Measurements from ENCODE around the gene CDC42BPB. TPM values are rescaled to one million over a fixed set of nuclear protein-coding genes. Genes with fewer than 3 reads are reported as not detected.

Gene CDC42BPB
- polyA plus RNA-seq, 1 of the 3 experiments (the other 2 are of a cell fraction): 61.6 TPM

- Histone ChIP-seq H3K9ac (no peak overlapping the region), H3K27ac (ENCODE audit: low read depth in 2 of 2, low read length in 1 of 2) (no peak overlapping the region), H3K36me3 (replicated peaks in 1 of 2; ENCODE audit: control insufficient read depth in 1 of 2, insufficient read depth in 2 of 2, low read length in 1 of 2) (peaks cover 13 to 19% of the 10 kb centered on the region in 2 experiments), H2AFZ (ENCODE audit: low read depth) (no peak overlapping the region), H3K79me2 (ENCODE audit: insufficient read depth) (no peaks in the 10 kb centered on the region), H4K20me1 (ENCODE audit: insufficient read depth) (no peaks in the 10 kb centered on the region), H3K9me3 (no peaks in the 10 kb centered on the region), H3K9me2 (no peaks in the 10 kb centered on the region), H3K4me3 (ENCODE audit: low read depth in 2 of 2, low read length in 1 of 2) (no peak overlapping the region), H3F3A (replicated peaks; ENCODE audit: insufficient read depth) (peaks cover 5% of the 10 kb centered on the region), H3K4me2 (no peak overlapping the region), H3K4me1 (ENCODE audit: control insufficient read depth in 1 of 2, insufficient read depth in 2 of 2, low read depth in 1 of 2, low read length in 1 of 2) (no peaks in the 10 kb centered on the region), H3K27me3 (ENCODE audit: insufficient read depth) (no peaks in the 10 kb centered on the region)
- POLR2A ChIA-PET: no interaction called here
- CTCF ChIA-PET: interaction anchor here (1.2 kb wide), 1 partner anchor 8 kb away, joined by 5 read pairs; no protein-coding TSS in a partner anchor
- DNase-seq: peak; percentile 28
- WGBS (ENCODE audit: low lambda C conversion rate): 94% methylated on average over 7 of the region's 10 CpGs
- TF ChIP-seq MAX (IDR thresholded peaks at IDR 0.05; ENCODE audit: low read depth) (no peak), EZH2phosphoT487 (IDR thresholded peaks at IDR 0.05; ENCODE audit: borderline replicate concordance, low read depth) (no peak), CHD2 (IDR thresholded peaks at IDR 0.05; ENCODE audit: low read length, partially characterized antibody) (no peak), POLR2AphosphoS5 (IDR thresholded peaks at IDR 0.05; ENCODE audit: low read depth, low read length) (no peak), RAD21 (IDR thresholded peaks at IDR 0.05; ENCODE audit: low read length) (no peak)
These were observed 147.9 kb downstream of the CDC42BPB start for GRCh38 chr14:102909462-102909861.

DNA sequence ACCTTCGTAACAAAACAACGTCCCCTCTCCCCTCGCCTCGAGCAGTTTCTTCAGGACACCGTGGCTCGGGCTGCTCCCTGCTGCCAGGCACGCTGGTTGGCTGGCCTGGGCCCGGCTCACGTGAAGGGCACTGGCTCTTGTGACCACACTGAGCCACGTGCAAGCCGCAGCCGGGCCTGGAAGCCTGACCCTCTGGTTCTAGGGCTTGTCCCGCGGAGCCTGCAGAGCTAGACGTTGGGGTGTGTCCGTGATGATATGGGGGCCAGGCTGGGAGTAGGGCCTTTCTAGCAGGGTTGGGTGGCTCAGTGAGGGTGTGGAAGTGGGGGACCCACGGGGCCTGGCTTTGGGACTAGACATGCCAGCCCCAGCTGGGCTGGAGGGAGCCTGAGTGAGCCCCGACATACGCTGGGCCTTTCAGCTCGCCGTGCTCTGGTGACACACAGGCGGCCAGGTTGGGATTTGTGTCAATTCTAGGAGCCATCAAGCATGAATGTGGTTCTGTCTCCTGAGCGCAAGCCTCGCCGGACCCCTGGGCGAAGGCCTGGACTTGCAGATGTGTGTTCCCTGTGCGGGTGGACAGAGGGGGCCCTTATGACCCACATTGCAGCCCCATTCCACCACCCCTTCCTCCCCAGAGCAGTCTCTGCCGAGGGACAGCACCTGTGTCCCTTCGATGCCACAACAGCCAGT is 148.4 kb downstream of the CDC42BPB start:
- Histone ChIP-seq H3K4me1 (ENCODE audit: control insufficient read depth in 1 of 2, insufficient read depth in 2 of 2, low read depth in 1 of 2, low read length in 1 of 2) (no peaks in the 10 kb centered on the region), H4K20me1 (ENCODE audit: insufficient read depth) (no peaks in the 10 kb centered on the region), H3K27ac (ENCODE audit: low read depth in 2 of 2, low read length in 1 of 2) (no peak overlapping the region), H3K4me3 (ENCODE audit: low read depth in 2 of 2, low read length in 1 of 2) (no peak overlapping the region), H3K9me3 (no peaks in the 10 kb centered on the region), H2AFZ (ENCODE audit: low read depth) (no peak overlapping the region), H3K4me2 (no peak overlapping the region), H3K9me2 (no peaks in the 10 kb centered on the region), H3K79me2 (ENCODE audit: insufficient read depth) (no peaks in the 10 kb centered on the region), H3K36me3 (replicated peaks in 1 of 2; ENCODE audit: control insufficient read depth in 1 of 2, insufficient read depth in 2 of 2, low read length in 1 of 2) (peaks cover 13 to 19% of the 10 kb centered on the region in 2 experiments), H3K9ac (no peak overlapping the region), H3F3A (replicated peaks; ENCODE audit: insufficient read depth) (peaks cover 5% of the 10 kb centered on the region), H3K27me3 (ENCODE audit: insufficient read depth) (no peaks in the 10 kb centered on the region)
- WGBS (ENCODE audit: low lambda C conversion rate): 97% methylated on average over 23 of the region's 29 CpGs
- DNase-seq: peak; percentile 26
- TF ChIP-seq CHD2 (IDR thresholded peaks at IDR 0.05; ENCODE audit: low read length, partially characterized antibody) (no peak), POLR2AphosphoS5 (IDR thresholded peaks at IDR 0.05; ENCODE audit: low read depth, low read length) (no peak), USF2 (IDR thresholded peaks at IDR 0.05; ENCODE audit: borderline replicate concordance, low read depth, low read length) (no peak), YY1 (IDR thresholded peaks at IDR 0.05; ENCODE audit: low read depth) (no peak), TEAD4 (IDR thresholded peaks at IDR 0.05; ENCODE audit: borderline replicate concordance, insufficient read depth) (no peak), PBX3 (IDR thresholded peaks at IDR 0.05) (no peak), NFIC (IDR thresholded peaks at IDR 0.05; ENCODE audit: borderline replicate concordance) (no peak), RCOR1 (IDR thresholded peaks at IDR 0.05; ENCODE audit: low read length) (no peak), CTCF (IDR thresholded peaks at IDR 0.05) (no peak), JUND (IDR thresholded peaks at IDR 0.05) (no peak), EP300 (IDR thresholded peaks at IDR 0.05; ENCODE audit: borderline replicate concordance in 1 of 2, low read depth in 1 of 2, low read length in 1 of 2) (no peak), RFX5 (IDR thresholded peaks at IDR 0.05; ENCODE audit: low read length) (no peak)
- CTCF ChIA-PET: interaction anchor here (1.2 kb wide), 1 partner anchor 9 kb away, joined by 5 read pairs; no protein-coding TSS in a partner anchor
- POLR2A ChIA-PET: no interaction called here
